Glomerular visceral epithelial cell (primary cell): ENCODE measurements around the gene PGBD1.
"Not testable (repeated sequence)": the region's sequence is repeated elsewhere in the genome, so short reads cannot be mapped to it uniquely, and the experiment has no call there.

Experiments used
- DNase-seq: peaks from one replicate; pipeline ENCODE4 v3.0.0-alpha.2; 2016; ENCODE audit errors: extremely low spot score

The PGBD1 gene

GRCh38 chr6:28269492-28269891 lies 11.9 kb upstream of the PGBD1 start:
- peak; percentile 61 for DNase-seq

DNA sequence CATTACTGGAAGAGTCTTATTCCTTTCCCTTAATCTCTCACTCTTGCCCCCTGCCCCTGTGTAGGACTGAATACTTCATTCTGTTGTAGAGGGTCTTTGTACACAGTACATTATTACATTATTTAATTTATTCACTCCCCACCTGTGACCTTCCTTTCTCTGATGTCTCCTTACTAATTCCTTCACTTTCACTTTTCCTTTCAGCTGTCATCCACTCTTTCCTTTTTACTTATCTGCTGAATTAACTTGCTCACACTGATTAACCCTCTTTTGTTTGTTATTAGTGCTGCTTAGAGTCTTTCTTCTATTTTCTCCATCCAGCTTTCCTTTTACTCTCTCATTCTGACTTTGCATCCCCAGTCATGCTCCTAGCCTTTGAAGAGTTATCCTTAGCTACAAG lies 6.5 kb upstream of the PGBD1 start:
- no peak for DNase-seq

DNA sequence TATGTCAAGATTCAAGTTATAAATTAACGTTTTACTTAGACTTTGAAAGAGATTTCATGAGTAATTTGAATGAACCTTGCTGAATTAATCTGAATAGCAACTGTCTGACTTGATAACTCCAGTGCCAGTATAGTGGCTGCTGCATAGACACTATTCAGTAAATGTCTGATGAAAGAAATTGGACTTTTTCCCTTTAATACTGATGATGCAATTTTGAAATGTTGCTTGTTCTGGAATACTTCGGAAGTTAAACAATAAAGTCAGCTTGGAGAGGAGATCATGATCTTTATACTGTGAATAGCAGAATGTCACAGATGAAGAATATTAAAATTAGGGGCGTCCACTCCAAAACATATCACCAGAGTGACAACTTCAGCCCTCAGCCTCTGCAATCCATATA lies 3.6 kb upstream of the PGBD1 start:
- no peak for DNase-seq

- no peak for DNase-seq
Measured at GRCh38 chr6:28280595-28281287, 631 bp upstream of the PGBD1 start.

DNA sequence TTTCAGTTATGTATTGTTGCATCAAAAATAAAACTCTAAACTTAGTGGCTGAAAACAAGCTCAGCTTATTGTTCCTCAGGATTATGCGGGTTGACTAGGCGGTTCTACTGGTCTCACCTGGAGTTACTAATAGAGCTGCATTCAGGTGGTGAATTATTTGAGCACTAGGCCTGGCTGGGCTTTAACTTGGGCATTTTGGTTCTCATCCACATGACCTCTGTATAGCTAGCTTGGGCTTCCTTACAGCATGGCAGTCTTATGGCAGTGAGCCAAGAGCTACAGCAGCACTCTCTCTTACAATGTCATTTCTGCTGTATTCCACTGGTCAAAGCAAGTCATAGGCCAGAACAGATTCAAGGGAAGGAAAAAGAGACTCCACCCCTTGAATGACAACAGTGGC lies 1.6 kb downstream of the PGBD1 start:
- DNase-seq: peak; percentile 9

DNA sequence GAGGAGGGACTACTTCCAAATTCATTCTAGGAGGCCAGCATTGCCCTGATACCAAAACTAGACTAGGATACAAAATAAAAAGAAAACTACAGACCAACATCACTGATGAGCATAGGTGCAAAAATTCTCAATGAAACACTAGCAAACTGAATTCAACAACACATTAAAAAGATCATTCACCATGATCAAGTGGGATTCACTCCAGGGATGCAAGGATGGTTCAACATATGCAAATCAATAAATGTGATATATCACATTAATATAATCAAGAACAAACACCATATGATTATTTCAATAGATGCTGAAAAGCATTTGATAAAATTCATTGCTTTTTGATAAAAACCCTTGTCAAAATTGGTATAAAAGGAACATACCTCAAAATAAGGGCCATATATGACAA lies 10.2 kb downstream of the PGBD1 start:
- no peak for DNase-seq

GRCh38 chr6:28295326-28295725 lies 14.0 kb downstream of the PGBD1 start:
- no peak for DNase-seq

- DNase-seq: no peak
Measured at GRCh38 chr6:28296520-28297060, 15.2 kb downstream of the PGBD1 start.

- no peak for DNase-seq
Measured at GRCh38 chr6:28303570-28303969, 22.2 kb downstream of the PGBD1 start.

- not testable (repeated sequence) for DNase-seq
Measured at GRCh38 chr6:28306363-28306762, 25.0 kb downstream of the PGBD1 start.

DNA sequence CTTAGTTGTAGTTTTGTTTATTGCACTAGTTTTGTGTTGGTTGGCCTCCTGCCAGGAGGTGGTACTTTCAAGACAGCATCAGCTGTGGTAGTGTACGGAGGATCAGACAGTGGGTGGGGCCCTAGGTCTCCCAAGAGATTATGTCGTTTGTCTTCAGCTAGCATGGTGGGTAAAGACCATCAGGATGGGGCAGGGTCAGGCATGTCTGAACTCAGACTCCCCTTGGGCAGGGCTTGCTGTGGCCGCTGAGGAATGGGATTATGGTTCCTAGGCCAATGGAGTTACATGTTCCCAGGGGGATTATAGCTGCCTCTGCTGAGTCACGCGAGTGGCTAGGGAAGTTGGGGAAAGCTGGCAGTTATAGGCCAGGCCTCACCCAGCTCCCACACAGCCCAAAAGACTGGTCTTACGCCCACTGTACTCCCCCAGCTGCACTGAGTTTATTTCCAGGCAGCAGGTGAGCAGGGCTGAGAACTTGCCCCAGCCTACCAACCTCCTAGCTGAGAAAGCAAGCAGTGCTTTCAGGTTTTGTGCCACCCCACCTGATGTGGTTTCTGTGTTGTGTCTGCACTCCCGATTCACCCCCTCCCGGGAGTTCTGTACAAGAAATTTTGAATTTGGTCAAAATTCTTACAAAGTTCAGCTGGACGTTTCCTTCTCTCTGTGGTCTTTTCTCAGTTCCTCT lies 29.9 kb downstream of the PGBD1 start:
- no peak for DNase-seq

- DNase-seq: no peak
Measured at GRCh38 chr6:28312939-28313338, 31.6 kb downstream of the PGBD1 start.

GRCh38 chr6:28315628-28316027 lies 34.3 kb downstream of the PGBD1 start:
- DNase-seq: no peak

DNA sequence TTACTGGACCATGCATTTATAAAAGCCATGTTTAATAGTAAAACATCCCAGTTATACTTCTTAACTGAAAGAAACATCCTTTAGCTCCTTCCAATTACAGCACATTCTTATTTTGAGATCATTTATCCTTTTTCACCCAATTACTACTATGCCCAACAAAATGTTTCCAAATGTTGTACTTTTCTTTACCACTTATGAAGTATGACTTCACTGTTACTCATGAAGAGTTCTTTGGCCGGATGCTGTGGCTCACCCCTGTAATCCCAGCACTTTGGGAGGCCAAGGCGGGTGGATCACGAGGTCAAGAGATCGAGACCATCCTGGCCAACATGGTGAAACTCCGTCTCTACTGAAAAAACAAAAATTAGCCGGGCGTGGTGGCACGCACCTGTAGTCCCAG lies 36.5 kb downstream of the PGBD1 start:
- not testable (repeated sequence) for DNase-seq

DNA sequence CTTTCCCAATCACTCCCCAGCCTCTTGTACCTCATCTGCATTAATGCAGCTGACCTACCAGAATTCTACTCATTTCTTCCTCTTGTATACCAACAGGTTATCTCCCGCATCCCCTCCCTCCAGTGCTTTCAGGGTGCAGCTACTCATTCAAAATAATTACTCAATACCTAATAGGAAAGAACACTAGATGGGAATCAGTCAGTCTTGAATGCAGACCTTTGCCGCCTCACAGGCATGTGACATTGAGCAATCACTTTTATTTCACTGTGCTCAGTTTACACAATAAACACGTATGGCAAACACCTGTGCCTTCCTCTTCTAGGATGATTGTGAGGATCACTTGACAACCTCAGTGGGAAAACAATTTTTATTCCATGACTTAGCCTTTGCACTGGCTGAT lies 41.3 kb downstream of the PGBD1 start:
- DNase-seq: no peak

DNA sequence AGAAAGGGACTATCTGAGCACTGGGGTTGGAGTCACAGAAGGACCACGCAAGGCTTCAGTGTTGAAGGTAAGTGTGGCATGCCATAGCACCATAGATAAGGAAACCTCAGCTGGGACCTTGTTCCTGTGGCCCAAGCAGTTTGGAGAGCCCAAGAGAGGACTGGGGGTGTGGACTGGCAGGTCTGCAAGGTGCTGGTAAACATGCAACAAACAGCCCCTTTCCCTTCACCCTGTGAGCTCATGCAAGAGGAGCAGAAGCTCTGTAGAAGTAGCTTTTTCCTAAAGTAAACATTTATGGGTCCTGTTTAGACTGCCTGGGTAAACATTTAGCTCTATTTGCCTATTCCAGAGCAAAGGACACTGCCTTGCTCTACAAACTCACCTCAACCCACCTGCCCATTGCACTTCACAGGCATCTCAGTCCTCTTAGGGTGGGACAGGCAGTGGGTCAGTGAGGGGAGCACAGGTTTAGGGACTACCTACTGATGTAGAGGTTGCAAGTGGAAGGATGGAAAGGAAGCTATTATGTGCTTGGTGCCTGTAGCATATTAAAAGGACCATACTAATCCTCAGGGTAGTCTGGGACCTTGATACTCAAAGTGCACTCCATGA lies 42.5 kb downstream of the PGBD1 start:
- DNase-seq: no peak

DNA sequence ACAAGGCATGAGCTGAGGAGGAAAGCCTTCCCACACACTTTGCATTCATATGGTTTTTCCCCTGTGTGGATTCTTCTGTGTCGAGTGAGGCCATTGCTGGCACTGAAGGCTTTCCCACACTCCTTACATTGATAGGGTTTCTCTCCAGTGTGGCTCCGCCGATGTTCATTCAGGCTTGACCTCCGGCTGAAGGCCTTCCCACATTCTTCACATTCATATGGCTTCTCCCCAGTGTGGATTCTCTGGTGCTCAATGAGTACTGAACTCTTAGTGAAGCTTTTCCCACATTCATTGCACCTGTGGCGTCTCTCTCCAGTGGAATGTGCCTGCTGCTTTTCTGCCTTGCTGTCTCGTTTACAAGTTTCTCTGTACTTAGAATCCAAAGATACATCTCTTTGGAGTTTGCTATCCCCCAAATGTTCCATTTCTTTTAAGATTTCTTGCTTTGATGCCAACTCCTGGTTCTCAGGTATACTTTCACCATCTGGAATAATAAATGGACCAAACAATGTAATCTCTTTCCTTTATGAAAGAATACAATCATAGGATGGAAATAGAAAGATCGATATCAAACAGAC lies 45.1 kb downstream of the PGBD1 start:
- no peak for DNase-seq

- no peak for DNase-seq
Measured at GRCh38 chr6:28330041-28330440, 48.7 kb downstream of the PGBD1 start.

GRCh38 chr6:28333047-28333446 lies 51.7 kb downstream of the PGBD1 start:
- DNase-seq: no peak

DNA sequence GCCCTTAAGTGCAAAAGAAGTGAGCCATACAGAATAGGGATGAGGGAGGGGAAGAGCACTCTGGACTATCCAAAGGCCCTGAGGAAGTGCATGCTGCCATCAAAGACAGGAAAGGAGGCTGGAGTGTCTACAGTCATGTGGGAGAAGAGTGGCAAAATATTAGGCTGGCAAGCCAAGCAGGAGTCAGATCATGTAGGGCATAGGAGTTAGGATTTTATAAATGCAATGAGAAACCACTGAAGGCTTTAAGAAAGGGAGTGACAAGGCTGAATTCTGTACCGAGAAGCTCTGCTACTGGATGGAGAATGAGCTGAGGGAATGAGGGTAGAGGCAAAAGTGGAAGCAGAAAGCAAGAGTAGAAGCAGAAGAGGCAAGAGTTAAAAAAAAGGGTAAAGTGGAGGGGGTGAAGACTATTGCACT lies 52.2 kb downstream of the PGBD1 start:
- no peak for DNase-seq

GRCh38 chr6:28334286-28335039 lies 53.1 kb downstream of the PGBD1 start:
- DNase-seq: no peak

- DNase-seq: no peak
Measured at GRCh38 chr6:28335040-28335563, 53.7 kb downstream of the PGBD1 start.
